D721Med (cell line): Measurements from ENCODE around the gene RIPK1.

Experiments
- DNase-seq: peaks from one replicate; pipeline ENCODE4 v3.0.0; 2011; ENCODE audit warnings: low spot score; ENCODE audit not compliant: insufficient read length
- FAIRE-seq: peaks from 2 replicates; lab custom pipeline; 2011; peaks lifted over from hg19 to GRCh38; lab: Jason Lieb, UNC
- TF ChIP-seq, protein P1 (sequence below): IDR thresholded peaks from 2 replicates; pipeline ENCODE4 v1.5.1; 2012; ENCODE audit warnings: mild to moderate bottlenecking, control low read depth; ENCODE audit not compliant: insufficient read depth; ENCODE audit errors: missing control alignments

The RIPK1 gene

GRCh38 chr6:3119040-3119723 is 50.9 kb downstream of the RIPK1 start:
- TF ChIP-seq, protein P1, sequence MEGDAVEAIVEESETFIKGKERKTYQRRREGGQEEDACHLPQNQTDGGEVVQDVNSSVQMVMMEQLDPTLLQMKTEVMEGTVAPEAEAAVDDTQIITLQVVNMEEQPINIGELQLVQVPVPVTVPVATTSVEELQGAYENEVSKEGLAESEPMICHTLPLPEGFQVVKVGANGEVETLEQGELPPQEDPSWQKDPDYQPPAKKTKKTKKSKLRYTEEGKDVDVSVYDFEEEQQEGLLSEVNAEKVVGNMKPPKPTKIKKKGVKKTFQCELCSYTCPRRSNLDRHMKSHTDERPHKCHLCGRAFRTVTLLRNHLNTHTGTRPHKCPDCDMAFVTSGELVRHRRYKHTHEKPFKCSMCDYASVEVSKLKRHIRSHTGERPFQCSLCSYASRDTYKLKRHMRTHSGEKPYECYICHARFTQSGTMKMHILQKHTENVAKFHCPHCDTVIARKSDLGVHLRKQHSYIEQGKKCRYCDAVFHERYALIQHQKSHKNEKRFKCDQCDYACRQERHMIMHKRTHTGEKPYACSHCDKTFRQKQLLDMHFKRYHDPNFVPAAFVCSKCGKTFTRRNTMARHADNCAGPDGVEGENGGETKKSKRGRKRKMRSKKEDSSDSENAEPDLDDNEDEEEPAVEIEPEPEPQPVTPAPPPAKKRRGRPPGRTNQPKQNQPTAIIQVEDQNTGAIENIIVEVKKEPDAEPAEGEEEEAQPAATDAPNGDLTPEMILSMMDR, result no peak
- DNase-seq, result no peak

GRCh38 chr6:3120765-3121089 is 52.4 kb downstream of the RIPK1 start:
- DNase-seq (no peak), FAIRE-seq (no peak)
- TF ChIP-seq, protein P1, result no peak

More at GRCh38 chr6:3119040-3119723, 50.9 kb downstream of the RIPK1 start:
- FAIRE-seq, result no peak

GRCh38 chr6:3122823-3123182 is 54.5 kb downstream of the RIPK1 start:
- DNase-seq (no peak), FAIRE-seq (no peak)
- TF ChIP-seq, protein P1, result no peak

GRCh38 chr6:3124667-3125066 is 56.4 kb downstream of the RIPK1 start:
- no peak for DNase-seq
- TF ChIP-seq, protein P1, result no peak
- FAIRE-seq, result no peak

- no peak for DNase-seq
- FAIRE-seq, result no peak
- TF ChIP-seq, protein P1, result no peak
Observed at GRCh38 chr6:3125815-3126214, 57.5 kb downstream of the RIPK1 start.

DNA sequence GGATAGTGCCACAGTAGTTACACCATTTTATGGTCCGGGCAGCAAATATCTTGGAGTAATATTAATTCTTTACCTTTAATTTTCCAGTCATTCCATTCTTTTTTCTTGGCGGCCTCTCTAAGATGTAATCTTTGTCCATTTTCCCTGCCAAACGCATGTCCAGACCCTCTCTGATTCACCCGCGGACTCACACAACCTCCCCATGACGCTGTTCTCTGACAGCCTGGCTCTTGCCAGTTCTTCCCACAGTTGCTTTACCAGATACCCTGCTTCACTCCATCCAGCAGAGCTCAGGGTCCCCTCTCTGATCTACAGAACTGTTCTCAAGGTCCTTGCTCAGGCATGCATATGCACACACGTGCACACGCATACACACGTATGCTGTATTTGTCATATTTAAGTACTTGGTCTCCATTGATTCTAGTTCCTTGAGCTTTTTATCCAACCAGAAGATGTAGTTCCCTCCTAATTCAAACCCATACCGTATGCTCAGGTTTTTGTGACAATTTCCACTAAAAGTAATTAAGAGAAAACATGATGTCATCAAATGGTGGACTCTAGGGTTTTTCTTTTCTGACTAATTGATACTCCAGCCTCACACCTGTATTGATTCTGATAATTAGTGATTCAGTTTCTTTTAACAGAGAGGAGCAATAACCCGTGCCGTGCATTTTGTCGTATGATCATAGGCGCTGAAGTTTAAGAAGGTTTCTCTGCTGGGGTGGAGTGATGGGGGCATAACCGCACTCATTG is 60.2 kb downstream of the RIPK1 start:
- DNase-seq (no peak), FAIRE-seq (no peak)
- TF ChIP-seq, protein P1, result no peak

DNA sequence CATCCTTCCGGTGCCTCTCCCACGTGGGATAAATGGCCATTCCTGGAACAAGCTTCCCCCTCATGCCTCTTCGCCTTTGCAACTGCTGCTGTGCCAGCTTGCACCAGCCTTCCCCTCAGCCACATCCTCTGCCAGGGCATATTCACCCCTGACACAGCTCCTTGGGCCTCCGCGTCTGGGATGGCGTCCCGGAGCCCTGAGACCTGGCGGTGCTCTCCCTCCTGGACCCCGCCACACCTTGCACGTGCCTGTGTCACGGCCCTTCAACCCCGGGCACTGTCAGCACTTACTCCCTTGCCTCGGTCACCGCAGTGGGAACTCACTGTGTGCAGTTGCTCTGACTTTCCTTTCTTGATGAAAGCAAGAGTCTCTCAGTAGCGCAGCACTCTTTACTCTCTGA is 63.4 kb downstream of the RIPK1 start:
- DNase-seq, result no peak
- FAIRE-seq, result no peak

More for the DNA sequence above, 63.4 kb downstream of the RIPK1 start:
- TF ChIP-seq, protein P1, result no peak
